Transverse colon (tissue), 3 donors: ENCODE results near the gene STK24.

ENCODE experiments used
- EP300 ChIP-seq: sonication (generic); formaldehyde crosslinking; IDR thresholded peaks from one replicate; pipeline ENCODE4 v1.6.1; 2017; ENCODE audit warnings: antibody characterized with exemption, low read depth
- POLR2A ChIP-seq: fragments of 450-650 bp; IDR thresholded peaks from one replicate; pipeline ENCODE4 v1.6.1; 2016; ENCODE audit warnings: antibody characterized with exemption, mild to moderate bottlenecking, moderate library complexity
- TF ChIP-seq, protein P1 (sequence below), 5 experiments: fragments of 200-600 bp in 3 of 5; fragments of 450-650 bp in 2 of 5; sonication (generic) in 3 of 5; IDR thresholded peaks; 1 replicate in 2 of 5; 2 replicates in 3 of 5; pipeline ENCODE4 v1.5.1; 2016 to 2017; ENCODE audit warnings: antibody characterized with exemption in 5 of 5, inconsistent platforms in 3 of 5, mild to moderate bottlenecking in 2 of 5, moderate library complexity in 1 of 5

DNA sequence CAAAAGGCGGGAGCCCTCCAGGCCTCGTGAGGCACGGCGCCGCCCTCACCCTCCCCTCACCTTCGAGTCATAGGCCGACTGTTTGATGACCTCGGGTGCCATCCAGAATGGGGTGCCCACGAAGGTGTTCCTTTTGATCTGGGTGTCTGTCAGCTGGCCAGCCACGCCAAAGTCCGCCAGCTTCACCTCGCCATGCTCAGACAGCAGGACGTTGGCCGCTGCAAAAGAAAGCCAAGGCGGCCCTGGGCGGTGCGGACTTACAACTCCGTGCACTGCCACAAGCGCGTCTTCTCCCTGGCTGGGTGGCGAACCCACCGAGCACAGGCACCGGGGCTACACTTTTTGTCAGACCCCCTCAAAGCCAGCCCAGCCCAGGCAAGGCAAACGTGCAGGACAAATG lies 102.1 kb downstream of the STK24 start:
- TF ChIP-seq, protein P1, sequence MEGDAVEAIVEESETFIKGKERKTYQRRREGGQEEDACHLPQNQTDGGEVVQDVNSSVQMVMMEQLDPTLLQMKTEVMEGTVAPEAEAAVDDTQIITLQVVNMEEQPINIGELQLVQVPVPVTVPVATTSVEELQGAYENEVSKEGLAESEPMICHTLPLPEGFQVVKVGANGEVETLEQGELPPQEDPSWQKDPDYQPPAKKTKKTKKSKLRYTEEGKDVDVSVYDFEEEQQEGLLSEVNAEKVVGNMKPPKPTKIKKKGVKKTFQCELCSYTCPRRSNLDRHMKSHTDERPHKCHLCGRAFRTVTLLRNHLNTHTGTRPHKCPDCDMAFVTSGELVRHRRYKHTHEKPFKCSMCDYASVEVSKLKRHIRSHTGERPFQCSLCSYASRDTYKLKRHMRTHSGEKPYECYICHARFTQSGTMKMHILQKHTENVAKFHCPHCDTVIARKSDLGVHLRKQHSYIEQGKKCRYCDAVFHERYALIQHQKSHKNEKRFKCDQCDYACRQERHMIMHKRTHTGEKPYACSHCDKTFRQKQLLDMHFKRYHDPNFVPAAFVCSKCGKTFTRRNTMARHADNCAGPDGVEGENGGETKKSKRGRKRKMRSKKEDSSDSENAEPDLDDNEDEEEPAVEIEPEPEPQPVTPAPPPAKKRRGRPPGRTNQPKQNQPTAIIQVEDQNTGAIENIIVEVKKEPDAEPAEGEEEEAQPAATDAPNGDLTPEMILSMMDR (IDR thresholded peaks at IDR 0.05): no peak
- TF ChIP-seq POLR2A (no peak), EP300 (no peak)
